Kidney (tissue), 14 donors: ENCODE data around the gene ITGB8. TPM values are rescaled to one million over a fixed set of nuclear protein-coding genes. Genes with fewer than 3 reads are reported as not detected.

ENCODE experiments used
- DNase-seq, 5 donors: peaks; one replicate each; pipeline ENCODE4 v3.0.0-alpha.2; 2013 to 2020
- FAIRE-seq: peaks from 2 replicates; lab custom pipeline; 2012; peaks lifted over from hg19 to GRCh38; lab: Jason Lieb, UNC
- H3K27ac ChIP-seq, 2 donors: one replicate each; pipeline ENCODE4 v1.7.0; 2013; ENCODE audit warnings: low read depth in 2 of 2, low read length in 2 of 2, inconsistent platforms in 1 of 2
- H3K27me3 ChIP-seq: one replicate; pipeline ENCODE4 v1.7.1; 2013; ENCODE audit warnings: low read length, inconsistent platforms; ENCODE audit not compliant: control insufficient read depth, insufficient read depth
- H3K36me3 ChIP-seq, 3 donors: one replicate each; pipeline versions ENCODE4 v1.7.0 to v1.7.1; 2013; ENCODE audit warnings: low read length in 3 of 3, control low read depth in 1 of 3, inconsistent platforms in 1 of 3; ENCODE audit not compliant: insufficient read depth in 3 of 3, control insufficient read depth in 2 of 3
- H3K4me1 ChIP-seq, 3 donors: one replicate each; pipeline versions ENCODE4 v1.7.0 to v1.7.1; 2013; ENCODE audit warnings: low read length in 3 of 3, inconsistent platforms in 1 of 3, low read depth in 1 of 3; ENCODE audit not compliant: control insufficient read depth in 2 of 3, insufficient read depth in 2 of 3
- H3K4me3 ChIP-seq, 3 donors: one replicate each; pipeline versions ENCODE4 v1.7.0 to v1.8.1; 2013; ENCODE audit warnings: low read length in 3 of 3, control low read depth in 1 of 3, inconsistent platforms in 1 of 3
- H3K9ac ChIP-seq, 3 donors: one replicate each; pipeline versions ENCODE4 v1.7.0 to v1.7.1; 2013; ENCODE audit warnings: low read length in 3 of 3, control low read depth in 1 of 3, inconsistent platforms in 1 of 3
- H3K9me3 ChIP-seq, 3 donors: one replicate each; pipeline versions ENCODE4 v1.7.0 to v1.7.1; 2013; ENCODE audit warnings: low read length in 3 of 3, control low read depth in 1 of 3, inconsistent platforms in 1 of 3; ENCODE audit not compliant: control insufficient read depth in 2 of 3, insufficient read depth in 1 of 3
- CTCF ChIP-seq: IDR thresholded peaks from 3 replicates; pipeline ENCODE4 v1.5.1; 2012; ENCODE audit warnings: mild to moderate bottlenecking, moderate library complexity, borderline replicate concordance; ENCODE audit not compliant: insufficient read depth; ENCODE audit errors: extremely low read depth
- intact Hi-C: fragments of 100-400 bp; cut with DNase I; formaldehyde crosslinking; loops from one replicate; pipeline ENCODE4 v1.11.1; 2022
- polyA plus RNA-seq: library from polyadenylated mRNA; stranded (reverse); fragments of 350-450 nt; fragmentation: Illumina TruSeq; extraction: RNeasy Lipid Tissue Mini Kit (QIAGEN cat#74804); gene quantifications from one replicate; pipeline ENCODE4 v1.2.3, GENCODE V29; 2014; ENCODE audit warnings: low read depth, low replicate concordance; ENCODE audit not compliant: insufficient read depth
- total RNA-seq: library from RNA; stranded (reverse); fragmentation: NEBNext Ultra II Directional; extraction: Animal tissue kit (Norgen Biotek cat#: 25700); gene quantifications from one replicate; pipeline ENCODE4 v1.2.1, GENCODE V29; 2021
- donor health status: control.
- donor health status: control.
- donor health status: control.
- donor health status: control.
- donor health status: control.
- donor health status: DM: yes; HTN: yes; CAD: no.
- donor health status: Normal renal cell carcinoma (clear cell type).

Gene ITGB8
- total and polyA plus RNA-seq, 2 donors from 2014 or later, result 10.3 to 213 TPM

GRCh38 chr7:20310963-20311742 is 19.5 kb upstream of the ITGB8 start:
- intact Hi-C loops, result no loop called here
- H3K9ac ChIP-seq, result no peak overlapping the region
- H3K4me1 ChIP-seq, result peaks cover 0 to 13% (median 6%) of the 10 kb centered on the region in 3 donors
- H3K4me3 ChIP-seq, result no peak overlapping the region
- H3K27me3 ChIP-seq, result no peaks in the 10 kb centered on the region
- H3K36me3 ChIP-seq, result no peaks in the 10 kb centered on the region
- DNase-seq (peak in 1 of 5 donors; percentile 58), FAIRE-seq (peak; percentile 89)
- no peak overlapping the region for H3K27ac ChIP-seq
- TF ChIP-seq CTCF, result peak; percentile 34
- H3K9me3 ChIP-seq, result no peaks in the 10 kb centered on the region

GRCh38 chr7:20311743-20312042 is 19.0 kb upstream of the ITGB8 start:
- intact Hi-C loops, result no loop called here
- FAIRE-seq (no peak), DNase-seq (no peak)
- no peaks in the 10 kb centered on the region for H3K27me3 ChIP-seq
- TF ChIP-seq CTCF, result no peak
- H3K9ac ChIP-seq, result no peak overlapping the region
- H3K4me3 ChIP-seq, result no peak overlapping the region
- H3K4me1 ChIP-seq, result peaks cover 0 to 8% (median 2%) of the 10 kb centered on the region in 3 donors
- no peaks in the 10 kb centered on the region for H3K36me3 ChIP-seq
- H3K27ac ChIP-seq, result no peak overlapping the region
- no peaks in the 10 kb centered on the region for H3K9me3 ChIP-seq

- no peaks in the 10 kb centered on the region for H3K27me3 ChIP-seq
- H3K36me3 ChIP-seq, result no peaks in the 10 kb centered on the region
- FAIRE-seq (no peak), DNase-seq (no peak)
- no peak overlapping the region for H3K27ac ChIP-seq
- intact Hi-C loops, result no loop called here
- H3K4me3 ChIP-seq, result no peak overlapping the region
- no peak for TF ChIP-seq CTCF
- H3K4me1 ChIP-seq, result no peaks in the 10 kb centered on the region
- H3K9me3 ChIP-seq, result no peaks in the 10 kb centered on the region
- H3K9ac ChIP-seq, result no peak overlapping the region
Measured at GRCh38 chr7:20312562-20312961, 18.1 kb upstream of the ITGB8 start.
